Retinal pigment epithelial cell (primary cell): ENCODE measurements around the gene MEAF6.
"Not testable (repeated sequence)": the region's sequence is repeated elsewhere in the genome, so short reads cannot be mapped to it uniquely, and the experiment has no call there.

Source experiments
- DNase-seq: peaks from one replicate; pipeline ENCODE4 v3.0.0-alpha.2; 2010; ENCODE audit warnings: low read depth
- H3K4me3 ChIP-seq: 2 replicates; pipeline ENCODE4 v1.5.1; 2011; ENCODE audit warnings: mild to moderate bottlenecking, low read length, control low read depth, moderate library complexity
- TF ChIP-seq, protein P1 (sequence below): conservative IDR thresholded peaks from 2 replicates; pipeline ENCODE4 v1.5.1; 2011; ENCODE audit warnings: low read depth, low read length, control low read depth, inconsistent platforms

The MEAF6 gene

DNA sequence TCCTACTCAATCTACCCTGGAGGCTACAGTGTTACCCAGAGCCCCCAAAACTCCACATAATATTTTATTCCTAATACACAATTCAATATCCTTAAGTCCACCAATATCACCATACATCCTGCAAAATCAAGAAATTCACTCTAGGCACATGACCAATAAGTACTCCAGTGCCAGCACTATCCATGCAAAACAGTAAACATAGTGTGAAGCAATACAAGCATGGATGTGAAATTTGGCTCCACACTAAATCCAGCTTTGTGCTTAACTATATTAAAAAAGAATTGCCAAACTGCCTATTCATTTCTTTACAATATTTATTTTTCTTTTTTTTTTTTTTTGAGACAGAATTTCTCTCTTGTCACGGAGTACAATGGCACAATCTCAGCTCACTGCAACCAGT, 3.0 kb upstream of the MEAF6 start:
- no peak for DNase-seq
- TF ChIP-seq, protein P1, sequence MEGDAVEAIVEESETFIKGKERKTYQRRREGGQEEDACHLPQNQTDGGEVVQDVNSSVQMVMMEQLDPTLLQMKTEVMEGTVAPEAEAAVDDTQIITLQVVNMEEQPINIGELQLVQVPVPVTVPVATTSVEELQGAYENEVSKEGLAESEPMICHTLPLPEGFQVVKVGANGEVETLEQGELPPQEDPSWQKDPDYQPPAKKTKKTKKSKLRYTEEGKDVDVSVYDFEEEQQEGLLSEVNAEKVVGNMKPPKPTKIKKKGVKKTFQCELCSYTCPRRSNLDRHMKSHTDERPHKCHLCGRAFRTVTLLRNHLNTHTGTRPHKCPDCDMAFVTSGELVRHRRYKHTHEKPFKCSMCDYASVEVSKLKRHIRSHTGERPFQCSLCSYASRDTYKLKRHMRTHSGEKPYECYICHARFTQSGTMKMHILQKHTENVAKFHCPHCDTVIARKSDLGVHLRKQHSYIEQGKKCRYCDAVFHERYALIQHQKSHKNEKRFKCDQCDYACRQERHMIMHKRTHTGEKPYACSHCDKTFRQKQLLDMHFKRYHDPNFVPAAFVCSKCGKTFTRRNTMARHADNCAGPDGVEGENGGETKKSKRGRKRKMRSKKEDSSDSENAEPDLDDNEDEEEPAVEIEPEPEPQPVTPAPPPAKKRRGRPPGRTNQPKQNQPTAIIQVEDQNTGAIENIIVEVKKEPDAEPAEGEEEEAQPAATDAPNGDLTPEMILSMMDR: no peak
- no peak overlapping the region for H3K4me3 ChIP-seq

DNA sequence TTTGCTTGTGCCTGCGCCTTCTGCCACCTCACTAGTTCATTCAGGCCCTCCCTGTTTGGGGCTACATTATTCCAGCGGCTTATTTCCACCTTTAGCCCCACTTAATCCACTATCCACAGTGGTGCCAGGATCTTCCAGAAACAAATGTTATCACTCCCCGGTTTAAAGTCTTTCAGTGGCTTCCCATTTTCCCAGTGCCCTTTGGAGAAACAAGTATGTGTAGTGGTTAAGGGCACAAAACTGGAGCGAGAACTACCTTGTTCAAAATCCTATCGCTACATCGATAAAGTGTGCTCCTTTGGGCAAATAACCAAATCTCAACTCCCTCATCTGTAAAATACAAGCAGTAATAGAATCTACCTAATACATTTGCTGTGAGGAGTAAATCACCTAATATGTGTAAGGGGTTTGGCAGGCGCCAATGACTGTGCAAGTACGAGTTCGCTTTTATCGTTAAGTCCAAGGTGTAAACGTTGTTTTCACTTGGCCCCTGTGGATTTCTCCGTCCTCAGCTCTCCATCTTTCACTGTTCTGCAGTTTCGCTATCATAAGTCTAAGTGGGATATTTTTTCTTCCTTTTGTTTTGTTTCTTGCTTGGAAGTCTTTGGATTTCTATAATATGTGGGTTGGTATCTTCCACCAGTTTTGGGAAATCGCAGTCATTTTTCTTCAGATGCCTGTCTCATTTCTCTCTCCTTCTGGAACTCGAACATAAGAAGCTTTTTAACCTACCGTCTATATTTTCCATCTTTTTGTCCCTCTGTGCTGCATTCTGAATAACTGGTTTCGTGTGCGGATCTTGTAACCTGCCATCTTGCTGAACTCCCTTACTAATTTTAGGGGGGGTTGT, 844 bp upstream of the MEAF6 start:
- DNase-seq: no peak
- TF ChIP-seq, protein P1: no peak
- H3K4me3 ChIP-seq: peak overlapping the region; percentile 87

DNA sequence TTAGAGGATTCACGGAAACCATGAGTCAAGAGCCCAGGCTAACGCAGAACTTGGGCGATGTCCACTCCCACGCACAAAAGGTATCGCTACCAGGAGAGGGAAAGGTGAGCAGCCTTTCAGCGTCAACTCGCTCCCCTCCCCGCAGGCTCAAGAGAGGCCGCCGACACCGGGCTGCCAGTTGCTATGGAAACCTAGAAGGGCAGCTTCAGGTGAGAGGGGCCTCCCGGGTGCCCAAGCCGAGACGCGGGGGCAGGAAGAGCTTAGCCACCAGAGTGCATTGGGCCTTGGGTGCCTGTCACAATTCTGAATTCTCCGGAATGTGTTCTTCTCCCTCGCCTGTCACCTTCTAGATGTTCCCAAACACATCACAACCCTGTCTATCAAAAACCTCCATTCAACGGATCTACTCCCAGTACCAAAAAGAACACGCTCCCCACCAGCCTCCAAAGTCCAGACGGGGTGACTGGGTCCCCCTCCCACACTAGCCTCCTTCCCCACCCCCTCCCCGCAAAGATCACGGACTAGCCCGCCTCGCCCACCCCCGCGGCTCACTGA, 694 bp downstream of the MEAF6 start:
- DNase-seq: no peak
- TF ChIP-seq, protein P1: no peak
- peak overlapping the region; percentile 87 for H3K4me3 ChIP-seq

DNA sequence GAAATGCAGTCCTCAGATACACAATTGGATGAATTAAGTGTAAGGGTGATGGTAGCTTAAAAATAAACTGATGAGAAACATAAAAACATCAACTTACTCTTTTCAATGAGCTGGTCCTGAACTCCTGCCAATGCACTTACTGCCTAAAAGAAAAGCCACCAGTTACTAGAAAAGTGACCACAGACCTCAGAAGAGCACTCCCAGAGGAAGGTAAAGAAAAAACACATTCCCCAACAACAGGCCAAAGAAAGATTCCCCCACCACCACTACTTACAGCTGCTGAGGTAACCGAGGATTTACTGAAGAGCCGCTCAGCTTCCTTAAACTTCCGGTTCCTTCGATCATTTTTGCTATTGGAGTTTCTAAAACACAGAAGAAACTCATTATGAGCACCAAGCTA, 5.4 kb downstream of the MEAF6 start:
- H3K4me3 ChIP-seq: no peak overlapping the region
- no peak for DNase-seq

DNA sequence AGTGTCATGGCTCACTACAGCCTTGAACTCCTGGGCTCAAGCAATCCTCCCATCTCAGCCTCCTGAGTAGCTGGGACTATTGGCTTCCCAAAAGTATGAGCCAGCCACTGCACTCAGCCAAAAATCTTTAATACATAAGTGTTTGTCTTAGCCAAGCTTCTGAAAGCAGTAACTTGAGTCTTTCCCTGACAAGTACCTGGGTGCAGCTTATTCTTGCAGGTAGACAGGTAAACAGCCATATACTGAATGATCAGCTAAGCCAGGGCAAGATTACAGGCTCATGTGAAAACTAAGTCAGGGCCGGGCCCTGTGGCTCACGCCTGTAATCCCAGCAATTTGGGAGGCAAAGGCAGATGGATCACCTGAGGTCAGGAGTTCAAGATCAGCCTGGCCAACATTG, 7.8 kb downstream of the MEAF6 start:
- TF ChIP-seq, protein P1: no peak
- no peak for DNase-seq

More for the DNA sequence above, 5.4 kb downstream of the MEAF6 start:
- TF ChIP-seq, protein P1: peak; percentile 29

DNA sequence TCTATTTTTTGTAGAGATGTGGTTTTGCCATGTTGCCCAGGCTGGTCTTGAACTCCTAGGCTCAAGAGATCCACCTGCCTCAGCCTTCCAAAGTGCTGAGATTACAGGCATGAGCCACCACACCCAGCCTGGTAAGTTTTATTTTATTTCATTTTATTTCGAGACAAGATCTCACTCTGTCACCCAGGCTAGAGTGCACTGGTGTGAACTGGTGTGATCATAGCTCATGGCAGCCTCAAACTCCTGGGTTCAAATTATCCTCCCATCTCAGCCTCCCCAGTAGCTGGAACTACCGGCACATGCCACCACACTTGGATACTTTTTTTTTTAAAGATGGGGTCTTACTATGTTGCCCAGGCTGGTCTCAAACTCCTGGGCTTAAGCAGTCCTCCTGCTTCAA, 11.8 kb downstream of the MEAF6 start:
- DNase-seq: not testable (repeated sequence)

More for the DNA sequence above, 7.8 kb downstream of the MEAF6 start:
- H3K4me3 ChIP-seq: no peak overlapping the region

DNA sequence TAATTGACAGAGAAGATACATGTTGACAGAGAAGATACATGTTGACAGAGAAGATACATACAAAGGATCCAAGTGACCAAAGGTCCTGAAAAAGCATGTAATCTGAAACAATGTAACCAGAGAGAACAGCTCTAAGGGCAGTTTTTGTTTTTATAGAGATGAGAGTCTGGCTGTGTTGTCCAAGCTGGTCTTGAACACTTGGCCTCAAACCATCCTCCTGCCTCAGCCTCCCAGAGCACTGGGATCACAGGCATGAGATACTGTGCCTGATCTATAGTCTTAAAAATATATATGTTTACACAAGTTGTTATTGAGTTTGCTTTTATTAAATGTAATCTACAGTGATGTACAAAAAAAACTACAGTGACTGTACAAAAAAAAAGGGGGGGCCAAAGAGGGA, 12.5 kb downstream of the MEAF6 start:
- no peak for DNase-seq
- TF ChIP-seq, protein P1: no peak
- no peak overlapping the region for H3K4me3 ChIP-seq

More for the DNA sequence above, 11.8 kb downstream of the MEAF6 start:
- H3K4me3 ChIP-seq: not testable (repeated sequence)
